Left ventricle myocardium inferior (tissue), 1 donor: Measurements from ENCODE around the gene KIF21A. TPM values are rescaled to one million over a fixed set of nuclear protein-coding genes. Genes with fewer than 3 reads are reported as not detected.

Experiments
- DNase-seq: peaks from one replicate; pipeline ENCODE4 v3.0.0-alpha.2; 2020
- H3K27ac ChIP-seq: fragments of 200-600 bp; replicated peaks from 2 replicates; pipeline ENCODE4 v1.8.0; 2021
- H3K27me3 ChIP-seq: fragments of 200-600 bp; 2 replicates; pipeline ENCODE4 v1.8.0; 2021; ENCODE audit warnings: low read depth
- H3K36me3 ChIP-seq: fragments of 200-600 bp; 2 replicates; pipeline ENCODE4 v1.8.0; 2021
- H3K4me1 ChIP-seq: fragments of 200-600 bp; 2 replicates; pipeline ENCODE4 v1.8.0; 2021
- H3K4me3 ChIP-seq: fragments of 200-600 bp; 2 replicates; pipeline ENCODE4 v1.8.0; 2021; ENCODE audit warnings: mild to moderate bottlenecking, moderate library complexity
- H3K9me3 ChIP-seq: fragments of 200-600 bp; replicated peaks from 2 replicates; pipeline ENCODE4 v1.8.0; 2021
- intact Hi-C: fragments of 100-400 bp; cut with micrococcal nuclease; formaldehyde crosslinking; loops from one replicate; pipeline ENCODE4 v1.11.0; 2022
- total RNA-seq: library from RNA; stranded (reverse); fragmentation: NEBNext Ultra II Directional; extraction: Animal tissue kit (Norgen Biotek cat#: 25700); gene quantifications from one replicate; pipeline ENCODE4 v1.2.1, GENCODE V29; 2021
- TF ChIP-seq, protein P1 (sequence below): fragments of 200-600 bp; IDR thresholded peaks from 2 replicates; pipeline ENCODE4 v1.8.0; 2021; ENCODE audit warnings: antibody characterized with exemption, mild to moderate bottlenecking, borderline replicate concordance
- donor health status: DM: no; HTN: yes; CAD: no; lungs with severe emphysema.

Gene KIF21A
- total RNA-seq, 1 donor from 2014 or later: 49.8 TPM

DNA sequence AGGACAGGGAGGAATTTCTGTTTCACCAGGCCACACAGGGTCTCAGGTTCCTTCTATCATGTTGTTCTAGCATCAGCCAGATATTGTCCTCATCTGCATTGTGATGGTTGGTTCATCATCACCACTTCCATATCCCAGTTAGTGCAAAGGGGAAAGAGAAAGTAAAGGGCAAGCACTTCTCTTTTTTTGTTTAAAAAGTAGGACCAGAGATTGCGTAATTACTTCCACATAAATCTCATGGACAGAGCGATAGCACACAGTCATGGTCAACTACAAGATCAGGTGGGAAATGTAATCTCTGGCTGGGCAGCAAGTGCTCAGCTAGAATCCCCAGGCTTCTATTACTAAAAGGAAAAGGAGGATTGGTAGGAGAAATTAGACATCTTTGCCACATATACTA is 155.1 kb downstream of the KIF21A start:
- Histone ChIP-seq H3K4me3 (no peak overlapping the region), H3K9me3 (no peaks in the 10 kb centered on the region), H3K27me3 (no peaks in the 10 kb centered on the region), H3K27ac (no peak overlapping the region), H3K4me1 (no peaks in the 10 kb centered on the region), H3K36me3 (no peaks in the 10 kb centered on the region)
- no peak for DNase-seq
- intact Hi-C loops: no loop called here
- TF ChIP-seq, protein P1, sequence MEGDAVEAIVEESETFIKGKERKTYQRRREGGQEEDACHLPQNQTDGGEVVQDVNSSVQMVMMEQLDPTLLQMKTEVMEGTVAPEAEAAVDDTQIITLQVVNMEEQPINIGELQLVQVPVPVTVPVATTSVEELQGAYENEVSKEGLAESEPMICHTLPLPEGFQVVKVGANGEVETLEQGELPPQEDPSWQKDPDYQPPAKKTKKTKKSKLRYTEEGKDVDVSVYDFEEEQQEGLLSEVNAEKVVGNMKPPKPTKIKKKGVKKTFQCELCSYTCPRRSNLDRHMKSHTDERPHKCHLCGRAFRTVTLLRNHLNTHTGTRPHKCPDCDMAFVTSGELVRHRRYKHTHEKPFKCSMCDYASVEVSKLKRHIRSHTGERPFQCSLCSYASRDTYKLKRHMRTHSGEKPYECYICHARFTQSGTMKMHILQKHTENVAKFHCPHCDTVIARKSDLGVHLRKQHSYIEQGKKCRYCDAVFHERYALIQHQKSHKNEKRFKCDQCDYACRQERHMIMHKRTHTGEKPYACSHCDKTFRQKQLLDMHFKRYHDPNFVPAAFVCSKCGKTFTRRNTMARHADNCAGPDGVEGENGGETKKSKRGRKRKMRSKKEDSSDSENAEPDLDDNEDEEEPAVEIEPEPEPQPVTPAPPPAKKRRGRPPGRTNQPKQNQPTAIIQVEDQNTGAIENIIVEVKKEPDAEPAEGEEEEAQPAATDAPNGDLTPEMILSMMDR: no peak

DNA sequence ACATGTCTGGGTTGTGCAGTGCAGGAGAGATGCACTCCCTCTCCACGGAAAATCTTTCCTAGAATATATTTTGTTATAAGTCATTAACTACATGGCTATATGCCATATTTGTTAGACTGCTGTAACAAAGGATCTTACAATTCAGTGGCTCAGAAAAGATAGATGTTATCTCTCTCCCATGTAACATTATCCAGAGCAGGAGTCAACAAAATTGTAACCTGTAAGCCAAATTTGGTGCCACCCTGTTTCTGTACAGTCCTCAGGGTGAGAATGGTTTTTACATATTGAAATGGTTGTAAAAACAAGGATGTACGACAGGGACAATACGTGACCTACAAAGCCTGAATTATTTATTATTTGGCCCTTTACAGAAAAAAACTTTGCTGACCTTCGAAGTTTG is 155.5 kb downstream of the KIF21A start:
- TF ChIP-seq, protein P1: no peak
- Histone ChIP-seq H3K4me1 (no peaks in the 10 kb centered on the region), H3K36me3 (no peaks in the 10 kb centered on the region), H3K27ac (no peak overlapping the region), H3K4me3 (no peak overlapping the region), H3K9me3 (no peaks in the 10 kb centered on the region), H3K27me3 (no peaks in the 10 kb centered on the region)
- no peak for DNase-seq
- intact Hi-C loops: no loop called here

DNA sequence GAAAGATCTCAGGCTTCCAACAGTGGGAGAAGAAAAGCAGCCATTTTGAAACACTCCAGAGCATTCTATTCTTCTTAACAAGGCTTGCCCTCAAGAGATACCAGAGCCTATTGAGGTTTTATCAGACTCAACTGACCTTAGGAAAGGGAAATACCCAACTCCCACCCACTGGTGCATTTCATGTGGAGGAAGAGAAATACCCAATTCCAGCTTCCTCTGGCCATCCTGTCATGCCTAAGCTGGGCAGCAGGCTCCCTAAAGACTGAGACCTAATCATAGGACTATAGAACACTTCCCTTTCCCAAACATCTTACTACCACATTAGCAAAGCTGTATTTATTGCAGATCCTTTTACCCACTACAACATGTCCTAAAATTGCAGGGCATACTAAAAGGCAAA is 164.5 kb downstream of the KIF21A start:
- no peak for DNase-seq
- H3K4me3 ChIP-seq: no peak overlapping the region
- H3K27me3 ChIP-seq: peaks cover 5% of the 10 kb centered on the region
- TF ChIP-seq, protein P1: no peak
- no peaks in the 10 kb centered on the region for H3K9me3 ChIP-seq
- intact Hi-C loops: loop anchor here (10.0 kb wide), 1 partner anchor 954 kb away; no protein-coding TSS in a partner anchor
- H3K4me1 ChIP-seq: no peaks in the 10 kb centered on the region
- no peaks in the 10 kb centered on the region for H3K36me3 ChIP-seq
- H3K27ac ChIP-seq: no peak overlapping the region

DNA sequence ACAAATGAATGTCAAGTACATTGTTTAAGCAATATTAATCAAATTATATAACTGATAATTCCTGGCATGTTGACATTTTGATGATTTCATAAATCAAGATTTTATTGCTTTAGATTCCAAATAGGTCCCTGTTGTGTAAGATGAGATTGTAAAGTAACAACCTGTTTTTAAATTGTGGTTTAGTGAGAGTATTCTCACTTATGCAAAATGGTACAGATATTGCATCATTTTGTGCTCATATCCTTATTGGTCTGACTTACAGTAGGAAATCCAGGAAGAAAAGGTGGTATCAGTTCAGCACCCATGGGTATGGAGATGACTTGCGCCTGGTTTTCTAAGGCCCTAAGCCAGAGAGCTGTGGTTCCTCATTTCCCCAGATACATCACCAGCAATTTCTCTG is 165.5 kb downstream of the KIF21A start:
- intact Hi-C loops: loop anchor here (10.0 kb wide), 1 partner anchor 953 kb away; no protein-coding TSS in a partner anchor

DNA sequence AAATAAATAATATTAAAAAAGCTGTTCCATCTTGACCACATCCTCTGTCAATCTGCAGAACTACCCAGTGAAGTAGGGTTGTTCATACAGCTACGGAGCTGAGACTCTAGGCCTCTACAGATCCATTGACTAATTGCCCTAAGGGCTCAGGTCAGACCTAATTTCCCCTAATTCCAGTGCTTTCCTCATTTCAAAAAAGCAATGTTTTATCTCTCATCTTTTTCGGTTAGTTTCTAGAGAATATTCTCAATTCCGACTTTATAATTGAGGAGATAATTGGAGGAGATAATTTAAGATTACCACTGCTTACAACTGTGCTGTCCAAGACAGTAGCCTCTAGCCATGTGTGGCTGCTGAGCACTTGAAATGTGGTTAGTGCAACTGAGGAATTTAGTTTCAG is 167.1 kb downstream of the KIF21A start:
- no peak overlapping the region for H3K4me3 ChIP-seq
- no peaks in the 10 kb centered on the region for H3K9me3 ChIP-seq
- DNase-seq: no peak
- H3K27me3 ChIP-seq: peaks cover 12% of the 10 kb centered on the region
- intact Hi-C loops: loop anchor here (10.0 kb wide), 1 partner anchor 951 kb away; no protein-coding TSS in a partner anchor
- H3K27ac ChIP-seq: no peak overlapping the region
- H3K4me1 ChIP-seq: no peaks in the 10 kb centered on the region
- no peaks in the 10 kb centered on the region for H3K36me3 ChIP-seq
- TF ChIP-seq, protein P1: no peak

More for the DNA sequence above, 165.5 kb downstream of the KIF21A start:
- Histone ChIP-seq H3K4me1 (no peaks in the 10 kb centered on the region), H3K36me3 (no peaks in the 10 kb centered on the region), H3K27me3 (peaks cover 9% of the 10 kb centered on the region), H3K4me3 (no peak overlapping the region), H3K9me3 (no peaks in the 10 kb centered on the region), H3K27ac (no peak overlapping the region)
- TF ChIP-seq, protein P1: no peak
- DNase-seq: no peak
